ENCODE measurements around the gene P2RY14.
"Not testable (repeated sequence)": the region's sequence is repeated elsewhere in the genome, so short reads cannot be mapped to it uniquely, and the experiment has no call there.

Gene P2RY14

DNA sequence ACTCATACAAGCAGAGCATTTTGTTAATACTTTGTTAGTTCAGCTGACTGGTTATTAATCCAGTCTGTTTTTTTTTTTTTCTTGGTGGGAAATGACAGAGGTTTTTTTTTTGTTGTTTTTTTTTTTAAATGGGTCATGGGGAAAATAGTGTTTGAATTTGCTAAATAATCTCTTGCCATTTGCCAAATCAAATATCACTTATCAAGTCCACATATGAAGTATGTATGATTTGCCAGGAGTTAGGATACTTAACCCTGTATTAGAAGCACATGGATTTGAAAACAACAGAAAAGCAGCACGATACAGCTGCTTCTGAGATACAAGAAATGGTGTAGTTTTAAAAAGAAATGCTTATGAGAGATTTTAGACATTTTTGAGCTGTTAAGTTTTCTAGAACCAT, 21.6 kb downstream of the P2RY14 start:
- no peak for DNase-seq

- no peak for DNase-seq
Observed at GRCh38 chr3:151248772-151249337, 29.5 kb downstream of the P2RY14 start.

- DNase-seq, result not testable (repeated sequence)
Observed at GRCh38 chr3:151242006-151242405, 36.3 kb downstream of the P2RY14 start.

DNA sequence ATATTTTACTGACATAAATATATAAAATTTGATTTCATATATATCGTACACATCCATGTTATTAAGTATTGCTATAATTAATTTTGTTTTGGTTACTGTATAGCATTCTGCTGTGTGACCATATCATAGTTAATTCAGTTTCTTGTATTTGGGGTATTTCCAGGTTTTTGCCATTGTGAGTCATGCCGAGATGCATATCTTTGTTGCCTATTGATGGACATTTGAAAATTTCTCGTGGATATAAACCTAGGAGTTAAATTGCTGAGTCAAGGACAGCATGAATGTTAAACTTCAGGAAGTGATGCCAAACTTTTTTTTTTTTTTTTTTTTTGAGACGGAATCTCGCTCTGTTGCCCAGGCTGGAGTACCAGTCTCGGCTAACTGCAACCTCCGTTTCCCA, 41.6 kb downstream of the P2RY14 start:
- DNase-seq, result no peak

DNA sequence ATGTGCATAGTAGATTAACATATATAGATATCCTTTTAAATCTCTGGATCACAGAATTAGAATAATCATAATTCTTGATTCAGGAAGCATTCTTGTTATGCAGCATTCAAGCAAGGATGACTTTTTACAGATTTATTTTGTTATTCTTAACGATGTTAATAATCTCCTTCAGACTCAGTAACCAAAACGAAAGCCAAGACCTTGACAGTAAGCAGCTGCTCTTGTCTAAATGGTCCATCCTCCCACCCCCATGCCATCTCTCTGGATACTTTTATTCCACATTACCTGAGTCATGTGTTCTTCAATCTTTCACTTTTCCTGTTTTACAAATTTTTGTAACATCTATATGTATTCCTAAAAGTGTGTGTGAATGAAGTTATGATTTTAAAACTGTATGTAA, 42.0 kb downstream of the P2RY14 start:
- no peak for DNase-seq

- no peak for DNase-seq
Observed at GRCh38 chr3:151234825-151235224, 43.5 kb downstream of the P2RY14 start.

DNA sequence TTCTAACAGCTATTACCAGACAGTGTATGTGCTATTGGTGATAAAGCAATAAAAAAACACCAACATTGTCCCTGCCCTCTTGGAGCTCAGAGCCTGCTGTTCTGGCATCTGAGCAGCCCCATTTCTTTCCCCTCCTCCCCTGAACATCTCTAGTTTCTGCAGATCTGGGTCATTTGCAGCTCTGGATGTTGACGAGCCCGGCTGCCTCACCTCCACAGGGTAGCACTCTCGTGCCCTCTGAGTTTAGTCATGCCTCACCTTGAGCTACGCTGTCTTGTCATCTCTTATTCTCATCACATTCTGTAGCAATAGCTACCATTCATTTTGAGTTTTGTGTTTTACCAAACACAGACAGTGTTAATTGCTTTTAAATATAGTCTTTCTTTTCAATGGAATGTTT, 45.4 kb downstream of the P2RY14 start:
- DNase-seq, result no peak

DNA sequence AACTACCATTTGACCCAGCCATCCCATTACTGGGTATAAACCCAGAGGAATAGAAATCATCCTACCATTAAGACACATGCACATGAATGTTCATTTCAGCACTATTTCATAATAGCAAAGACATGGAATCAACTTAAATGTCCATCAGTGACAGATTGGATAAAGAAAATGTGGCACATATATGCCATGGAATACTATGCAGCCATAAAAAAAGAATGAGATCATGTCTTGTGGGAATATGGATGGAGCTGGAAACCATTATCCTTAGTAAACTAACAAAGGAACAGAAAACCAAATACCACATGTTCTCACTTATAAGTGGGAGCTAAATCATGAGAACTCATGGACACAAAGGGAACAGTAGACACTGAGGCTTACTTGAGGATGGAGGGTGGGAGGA, 45.9 kb downstream of the P2RY14 start:
- DNase-seq, result not testable (repeated sequence)

GRCh38 chr3:151230646-151231045, 47.7 kb downstream of the P2RY14 start:
- DNase-seq, result no peak

- DNase-seq, result no peak
Observed at GRCh38 chr3:151228666-151229040, 49.7 kb downstream of the P2RY14 start.

GRCh38 chr3:151227807-151228665, 50.3 kb downstream of the P2RY14 start:
- peak; percentile 61 for DNase-seq

- no peak for DNase-seq
Observed at GRCh38 chr3:151227266-151227806, 51.0 kb downstream of the P2RY14 start.

DNA sequence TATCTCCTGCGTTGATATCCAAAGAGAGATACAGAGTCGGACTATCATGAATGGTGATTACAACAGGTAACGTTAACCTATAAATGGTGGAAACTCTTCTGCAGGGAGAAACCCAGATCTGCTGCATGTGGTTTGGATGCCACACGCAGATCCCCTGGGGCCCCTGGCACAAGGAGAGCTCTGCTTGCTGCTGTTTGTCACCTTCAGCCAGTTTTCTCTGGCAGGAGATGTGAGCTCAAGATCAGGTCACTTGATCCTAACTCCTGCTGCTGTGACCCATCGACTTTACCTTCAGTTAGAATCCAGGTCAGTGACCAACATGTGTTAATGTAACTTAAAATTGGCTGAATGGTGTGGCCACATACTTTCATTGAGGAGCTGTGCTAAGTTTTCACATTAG, 51.5 kb downstream of the P2RY14 start:
- no peak for DNase-seq

GRCh38 chr3:151226088-151226563, 52.2 kb downstream of the P2RY14 start:
- peak; percentile 44 for DNase-seq

GRCh38 chr3:151225040-151225975, 53.0 kb downstream of the P2RY14 start:
- no peak for DNase-seq

- no peak for DNase-seq
Observed at GRCh38 chr3:151224268-151224866, 54.0 kb downstream of the P2RY14 start.

GRCh38 chr3:151219056-151219455, 59.3 kb downstream of the P2RY14 start:
- DNase-seq, result no peak

DNA sequence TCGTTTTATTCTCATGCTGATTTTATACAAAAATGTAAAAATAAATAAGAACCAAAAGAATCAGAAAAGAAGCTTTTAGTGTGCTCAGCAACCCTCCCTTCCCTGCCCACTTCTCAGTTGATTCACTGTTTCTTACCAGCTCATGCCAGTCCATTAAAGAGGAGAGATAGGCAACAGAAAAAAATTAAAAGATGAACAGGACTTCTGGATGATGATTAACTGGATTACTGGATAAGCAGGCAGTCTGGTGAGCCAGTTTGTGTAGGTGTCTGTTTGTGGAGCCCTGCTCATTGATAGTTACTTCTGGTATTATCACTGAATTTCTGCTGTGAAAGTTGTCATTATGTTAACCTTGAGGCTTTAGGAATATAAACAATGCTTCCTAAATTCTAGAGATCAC, 60.2 kb downstream of the P2RY14 start:
- DNase-seq, result no peak

DNA sequence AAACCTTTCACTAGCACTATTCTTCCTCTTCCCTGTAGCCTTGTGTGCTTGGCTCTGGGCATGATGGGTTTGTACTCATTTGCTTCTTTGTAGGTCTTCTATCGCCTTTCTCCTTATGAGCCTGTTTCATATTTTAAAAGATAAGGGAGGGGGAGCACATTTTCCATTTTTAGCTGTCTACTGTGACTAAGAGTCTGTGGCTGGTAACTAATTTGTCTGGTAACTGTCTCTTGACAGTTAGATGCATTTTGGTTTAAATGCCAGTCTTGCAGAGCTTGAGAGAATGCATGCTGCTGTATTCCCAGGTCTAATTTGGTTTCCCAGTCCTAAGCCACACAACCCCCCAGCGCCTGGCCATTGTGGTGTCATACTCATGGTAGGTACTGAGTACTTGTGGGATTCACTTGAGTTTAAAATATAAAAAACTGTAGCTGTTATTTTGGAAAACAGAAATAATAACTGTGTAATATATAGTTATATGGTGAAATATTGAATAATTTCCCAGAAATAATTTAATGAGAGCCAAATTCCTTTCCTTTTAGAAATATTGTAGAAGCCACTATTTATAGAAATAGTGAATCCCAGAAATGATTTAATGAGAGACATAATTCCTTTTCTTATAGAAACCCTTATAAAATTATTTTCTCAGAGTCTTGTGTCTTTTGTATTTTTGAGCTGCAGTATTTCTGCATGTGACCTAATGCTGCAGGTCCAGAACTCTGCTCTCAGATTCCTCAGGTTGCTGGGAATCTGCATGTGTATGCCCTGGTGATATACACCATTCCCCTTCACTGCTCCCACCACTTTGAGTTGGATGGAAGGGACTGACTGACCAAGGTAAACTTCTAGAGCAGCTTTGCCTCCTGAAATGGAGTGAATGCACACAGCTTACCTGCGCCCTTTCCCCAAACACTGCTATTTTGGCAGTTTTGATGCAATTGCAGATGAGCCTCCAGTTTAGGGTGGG, 61.4 kb downstream of the P2RY14 start:
- no peak for DNase-seq

DNA sequence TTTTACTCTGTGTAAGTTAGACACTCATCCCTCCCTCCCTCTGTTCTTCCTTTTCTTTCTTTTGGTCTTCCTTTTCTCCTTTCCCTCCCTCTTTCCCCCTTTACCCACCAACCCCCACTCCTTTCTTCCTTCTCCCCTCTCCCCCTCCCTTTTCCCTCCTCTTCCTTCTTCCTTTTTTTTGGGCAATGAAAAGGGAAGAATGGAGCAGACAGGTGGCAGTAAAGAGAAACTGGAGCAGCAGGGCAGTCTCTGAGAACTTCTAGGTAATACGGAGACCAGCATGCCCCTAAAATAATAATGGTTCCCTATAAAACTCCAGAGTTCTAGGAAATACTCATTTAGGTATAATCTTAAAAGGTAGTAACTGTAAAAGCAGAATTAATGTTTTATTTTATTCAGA, 63.9 kb downstream of the P2RY14 start:
- no peak for DNase-seq

DNA sequence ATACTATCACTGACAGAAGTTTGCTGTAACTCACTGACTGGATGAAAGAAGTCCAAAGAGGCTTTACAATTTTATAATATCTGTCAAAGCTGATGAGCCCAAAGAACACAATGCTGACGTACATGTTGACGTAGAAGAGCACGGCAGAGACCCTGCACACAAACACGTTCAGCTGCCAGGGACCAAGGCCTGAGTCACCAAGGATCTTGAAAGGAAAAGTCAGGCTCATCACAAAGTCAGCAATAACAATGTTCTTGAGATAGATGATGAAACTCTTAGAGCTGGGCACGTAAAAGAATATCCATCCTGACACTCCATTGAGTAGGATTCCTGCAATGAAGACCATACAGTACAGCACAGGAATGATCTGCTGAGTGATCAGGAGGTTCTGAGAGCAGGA, 64.5 kb downstream of the P2RY14 start:
- no peak for DNase-seq
